ENCODE results near the gene CAPN15.

- TF ChIP-seq EZH2 (IDR thresholded peaks at IDR 0.05; ENCODE audit: borderline replicate concordance, low read length): no peak
- TF ChIP-seq CTCF (conservative IDR thresholded peaks at IDR 0.05 in 1 of 2, IDR thresholded peaks at IDR 0.05 in 1 of 2; ENCODE audit: extremely low read depth in 1 of 2, insufficient read depth in 1 of 2, low read depth in 1 of 2, low read length in 2 of 2): no peak
Observed at GRCh38 chr16:567373-568256, 40.1 kb downstream of the CAPN15 start.
